Neural progenitor cell (in vitro differentiated cells): ENCODE measurements around the gene PGAP1.

ENCODE experiments used
- EZH2 ChIP-seq: fragments of 200-600 bp; sonication (generic); IDR thresholded peaks from 2 replicates; pipeline ENCODE4 v1.6.1; 2017; ENCODE audit warnings: antibody characterized with exemption, mild to moderate bottlenecking, moderate library complexity
- EZH2phosphoT487 ChIP-seq: fragments of 200-600 bp; sonication (generic); IDR thresholded peaks from 2 replicates; pipeline ENCODE4 v1.6.1; 2017; ENCODE audit warnings: antibody characterized with exemption
- TF ChIP-seq, protein P1 (sequence below): fragments of 200-600 bp; sonication (generic); IDR thresholded peaks from 2 replicates; pipeline ENCODE4 v1.5.1; 2017; ENCODE audit warnings: antibody characterized with exemption, mild to moderate bottlenecking

DNA sequence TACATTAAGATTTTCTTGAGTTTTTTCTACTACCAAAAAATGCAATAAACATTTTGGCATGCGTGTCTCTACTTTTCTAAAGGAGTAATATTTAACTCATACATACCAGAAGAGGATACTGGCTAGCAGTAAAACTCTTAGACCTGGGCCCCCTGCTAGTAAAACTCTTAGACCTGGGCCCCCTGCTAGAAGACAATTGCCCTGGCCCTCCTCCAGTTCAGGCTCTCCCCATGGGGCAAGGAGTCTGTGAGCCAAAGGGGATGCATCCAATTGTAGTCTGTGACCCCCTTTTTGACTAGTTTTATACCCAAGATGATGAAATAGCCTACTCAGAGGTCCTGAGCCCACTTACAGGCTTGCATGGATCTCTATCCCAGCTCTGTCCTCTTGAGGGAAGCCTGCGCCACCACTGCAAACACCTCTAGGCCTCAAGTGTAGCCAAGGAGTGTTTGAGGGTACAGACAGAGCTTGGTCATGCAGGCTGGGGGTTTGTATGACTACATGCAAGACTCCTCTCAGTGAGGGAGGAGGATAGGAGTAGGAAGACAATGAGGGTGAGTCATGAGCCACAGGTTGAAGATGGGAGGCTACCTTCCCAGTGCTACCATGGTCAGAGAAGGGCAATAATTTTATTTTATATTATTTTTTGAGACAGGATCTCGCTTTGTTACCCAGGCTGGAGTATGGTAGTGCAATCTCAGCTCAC, 45.2 kb upstream of the PGAP1 start:
- TF ChIP-seq, protein P1, sequence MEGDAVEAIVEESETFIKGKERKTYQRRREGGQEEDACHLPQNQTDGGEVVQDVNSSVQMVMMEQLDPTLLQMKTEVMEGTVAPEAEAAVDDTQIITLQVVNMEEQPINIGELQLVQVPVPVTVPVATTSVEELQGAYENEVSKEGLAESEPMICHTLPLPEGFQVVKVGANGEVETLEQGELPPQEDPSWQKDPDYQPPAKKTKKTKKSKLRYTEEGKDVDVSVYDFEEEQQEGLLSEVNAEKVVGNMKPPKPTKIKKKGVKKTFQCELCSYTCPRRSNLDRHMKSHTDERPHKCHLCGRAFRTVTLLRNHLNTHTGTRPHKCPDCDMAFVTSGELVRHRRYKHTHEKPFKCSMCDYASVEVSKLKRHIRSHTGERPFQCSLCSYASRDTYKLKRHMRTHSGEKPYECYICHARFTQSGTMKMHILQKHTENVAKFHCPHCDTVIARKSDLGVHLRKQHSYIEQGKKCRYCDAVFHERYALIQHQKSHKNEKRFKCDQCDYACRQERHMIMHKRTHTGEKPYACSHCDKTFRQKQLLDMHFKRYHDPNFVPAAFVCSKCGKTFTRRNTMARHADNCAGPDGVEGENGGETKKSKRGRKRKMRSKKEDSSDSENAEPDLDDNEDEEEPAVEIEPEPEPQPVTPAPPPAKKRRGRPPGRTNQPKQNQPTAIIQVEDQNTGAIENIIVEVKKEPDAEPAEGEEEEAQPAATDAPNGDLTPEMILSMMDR: no peak
- TF ChIP-seq EZH2: no peak
- no peak for TF ChIP-seq EZH2phosphoT487
